GM15510 (cell line): Measurements from ENCODE around the gene ZGLP1.

Experiments used
- POLR2A ChIP-seq: IDR thresholded peaks from 3 replicates; pipeline ENCODE4 v1.6.1; 2011; ENCODE audit warnings: borderline replicate concordance; ENCODE audit not compliant: insufficient read length; ENCODE audit errors: extremely low read depth

Gene ZGLP1

DNA sequence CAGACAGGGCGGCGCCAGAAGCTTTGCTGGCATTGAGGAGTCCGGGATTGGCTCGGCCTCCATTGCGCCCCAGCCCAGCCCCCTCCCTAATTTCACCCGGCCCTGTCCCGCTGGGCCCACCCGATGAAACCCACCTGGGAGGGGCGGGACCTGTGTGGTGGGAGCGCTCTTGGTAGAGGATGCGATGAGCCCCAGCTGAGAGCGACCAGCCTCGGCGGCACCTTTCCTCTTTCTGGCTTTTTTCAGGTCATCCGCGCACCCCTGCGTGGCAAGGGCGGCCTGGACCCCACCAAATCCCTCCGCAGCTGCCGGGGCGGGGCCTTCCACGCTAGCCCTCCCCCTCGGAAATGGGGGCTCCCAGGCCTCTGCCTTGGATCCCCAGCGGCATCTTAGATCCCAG, at the start of gene ZGLP1:
Gene ZGLP1, minus strand, starts transcription at position 393 of the 400 bp plus-strand sequence.
- no peak for TF ChIP-seq POLR2A

DNA sequence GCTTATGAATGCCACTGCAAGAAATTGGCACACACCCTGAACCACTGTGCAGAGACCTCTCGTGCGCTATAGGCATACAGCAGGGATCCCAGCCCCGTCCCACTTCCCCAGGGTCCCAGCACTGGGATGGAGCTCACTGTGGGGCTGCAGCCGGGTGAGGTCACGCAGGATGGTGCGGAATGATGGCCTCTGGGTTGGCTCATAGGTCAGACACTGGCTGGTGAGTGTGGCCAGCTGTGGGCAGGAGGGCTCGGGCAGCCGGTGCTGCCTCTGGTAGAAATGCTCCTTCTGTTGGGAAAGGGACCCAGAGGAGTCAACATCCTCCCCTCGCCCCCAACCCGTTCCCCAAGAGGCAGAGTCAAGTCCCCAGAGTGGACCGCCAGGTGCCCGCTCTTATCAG, 46.8 kb upstream of the ZGLP1 start:
- TF ChIP-seq POLR2A: no peak

DNA sequence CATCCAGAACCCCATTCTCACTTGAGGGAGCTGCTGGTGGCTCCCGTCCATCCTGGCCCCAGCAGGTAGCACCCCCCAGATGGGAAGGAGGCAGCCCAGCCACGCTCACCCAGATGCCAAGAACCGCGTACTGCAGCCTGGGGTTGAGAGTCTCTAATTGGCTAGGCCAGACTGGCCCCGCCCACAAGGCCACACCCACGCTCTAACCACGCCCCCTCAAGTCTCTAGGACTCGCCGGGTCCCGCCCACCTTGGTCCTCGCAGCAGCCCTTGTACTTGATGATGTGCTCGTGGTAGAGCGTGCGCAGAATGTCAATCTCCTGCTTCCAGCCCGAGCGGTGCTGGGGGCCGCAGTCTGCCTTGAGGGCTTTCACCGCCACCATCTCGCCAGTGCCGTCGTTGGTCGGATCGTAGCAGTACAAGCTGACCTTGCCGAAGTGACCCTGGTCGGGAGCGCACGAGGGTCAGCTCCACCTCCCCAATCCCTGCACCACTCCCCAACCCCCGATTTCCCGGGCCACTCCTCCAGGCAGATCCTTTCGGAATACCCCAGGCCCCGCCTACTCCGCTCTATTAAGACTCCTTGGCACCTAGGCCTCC, 44.3 kb upstream of the ZGLP1 start:
- no peak for TF ChIP-seq POLR2A

DNA sequence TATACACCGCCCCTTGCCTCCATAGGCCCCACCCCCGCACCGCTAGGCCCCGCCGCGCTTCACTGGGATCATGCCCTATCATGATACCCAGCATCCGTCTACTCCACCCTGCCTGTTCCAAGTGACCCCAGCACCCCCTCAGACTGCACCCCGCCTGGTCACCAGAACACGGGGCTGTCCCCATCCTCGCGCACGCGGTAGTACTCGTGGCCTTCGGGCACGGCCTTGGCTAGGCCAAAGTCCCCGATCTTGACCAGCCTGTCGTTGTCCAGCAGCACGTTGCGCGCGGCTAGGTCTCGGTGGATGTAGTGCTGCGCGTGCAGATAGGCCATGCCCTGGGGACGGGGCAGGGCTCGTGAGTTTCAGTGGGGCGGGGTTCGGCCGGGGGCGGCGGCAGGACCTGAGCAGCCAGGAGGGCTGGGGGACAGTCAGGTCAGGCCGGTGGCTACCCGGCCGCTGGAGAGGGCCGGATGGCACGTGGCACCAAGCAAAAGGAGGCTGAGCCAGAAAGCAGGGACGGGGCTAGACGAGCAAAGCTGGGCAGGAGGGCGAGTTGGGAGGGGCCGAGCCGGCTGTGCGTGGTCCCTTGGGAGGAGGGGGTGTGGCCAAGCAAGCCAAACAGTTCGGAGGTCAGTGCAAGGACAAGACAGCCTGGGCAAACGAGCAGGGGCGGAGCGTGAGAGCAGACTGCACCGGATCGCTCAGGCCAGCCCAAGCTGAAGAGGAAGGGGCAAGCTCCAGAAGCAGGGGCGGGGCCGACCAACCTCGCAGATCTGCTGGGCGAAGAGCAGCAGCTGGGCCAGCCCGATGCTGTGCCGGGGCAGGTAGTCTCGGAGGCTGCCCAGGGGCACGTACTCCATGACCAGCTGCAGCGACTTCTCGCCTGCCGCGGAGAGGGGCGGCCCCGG, 43.4 kb upstream of the ZGLP1 start:
- no peak for TF ChIP-seq POLR2A

DNA sequence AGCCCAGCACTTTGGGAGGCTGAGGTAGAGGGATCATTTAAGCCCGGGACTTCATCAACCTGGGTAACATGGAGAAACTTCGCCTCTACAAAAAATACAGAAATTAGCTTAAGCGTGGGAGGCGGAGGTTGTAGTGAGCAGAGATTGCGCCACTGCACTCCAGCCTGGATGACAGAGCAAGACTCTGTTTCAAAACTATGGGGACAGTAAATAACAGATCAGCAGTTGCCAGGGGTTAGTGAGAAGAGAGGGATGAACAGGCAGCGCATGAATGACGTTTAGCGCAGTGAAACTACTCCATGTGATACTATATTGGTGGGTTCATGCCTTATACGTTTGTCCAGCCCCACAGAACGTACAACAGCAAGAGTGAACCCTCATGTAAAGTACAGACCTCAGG, 36.9 kb upstream of the ZGLP1 start:
- TF ChIP-seq POLR2A: no peak

DNA sequence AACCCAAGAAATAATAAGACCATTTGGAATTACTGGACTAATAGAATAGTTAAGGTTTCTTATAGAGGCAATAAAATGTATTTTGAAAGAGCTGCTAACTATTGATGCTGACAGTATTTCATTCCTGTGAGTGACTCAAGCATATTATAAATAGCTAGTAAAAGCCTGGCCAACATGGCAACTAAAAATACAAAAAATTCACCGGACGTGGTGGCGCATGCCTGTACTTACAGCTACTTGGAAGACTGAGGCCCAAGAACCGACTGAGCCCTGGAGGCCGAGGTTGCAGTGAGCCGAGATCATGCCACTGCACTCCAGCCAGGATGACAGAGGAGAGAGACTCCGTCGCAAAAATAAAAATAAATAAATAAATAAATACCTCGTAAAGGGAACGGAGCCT, 35.2 kb upstream of the ZGLP1 start:
- no peak for TF ChIP-seq POLR2A

DNA sequence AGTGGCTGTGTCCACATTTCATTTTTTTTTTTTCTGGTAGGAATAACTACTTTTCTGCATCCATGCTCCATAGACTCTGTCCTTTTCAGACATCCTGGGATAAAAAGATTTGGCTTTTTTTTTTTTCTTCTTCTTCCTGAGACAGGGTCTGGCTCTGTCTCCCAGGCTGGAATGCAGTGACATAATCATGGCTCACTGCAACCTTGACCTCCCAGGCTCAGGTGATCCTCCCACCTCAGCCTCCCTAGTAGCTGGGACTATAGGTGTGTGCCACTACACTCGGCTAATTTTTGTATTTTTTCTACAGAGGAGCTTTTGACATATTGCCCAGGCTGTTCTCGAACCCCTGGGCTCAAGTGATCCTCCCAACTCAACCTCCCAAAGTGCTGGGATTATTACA, 33.9 kb upstream of the ZGLP1 start:
- TF ChIP-seq POLR2A: no peak

DNA sequence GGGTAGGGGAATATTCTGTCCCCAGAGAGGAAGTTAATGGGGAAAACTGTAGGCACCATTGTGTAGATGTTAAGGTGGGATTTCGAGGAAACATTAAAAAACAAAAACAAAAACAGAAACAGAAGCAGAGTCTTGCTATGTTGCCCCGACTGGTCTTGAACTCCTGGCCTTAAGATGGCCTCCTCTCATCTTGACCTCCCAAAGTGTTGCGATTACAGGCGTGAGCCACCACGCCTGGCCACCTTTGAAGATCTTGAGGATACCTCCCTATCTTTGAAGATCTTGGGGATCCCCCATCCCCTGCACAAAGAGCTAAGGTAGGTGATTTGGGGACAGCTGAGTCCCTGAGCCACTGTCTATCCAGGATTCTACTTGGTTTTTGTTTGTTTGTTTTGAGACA, 30.4 kb upstream of the ZGLP1 start:
- no peak for TF ChIP-seq POLR2A

DNA sequence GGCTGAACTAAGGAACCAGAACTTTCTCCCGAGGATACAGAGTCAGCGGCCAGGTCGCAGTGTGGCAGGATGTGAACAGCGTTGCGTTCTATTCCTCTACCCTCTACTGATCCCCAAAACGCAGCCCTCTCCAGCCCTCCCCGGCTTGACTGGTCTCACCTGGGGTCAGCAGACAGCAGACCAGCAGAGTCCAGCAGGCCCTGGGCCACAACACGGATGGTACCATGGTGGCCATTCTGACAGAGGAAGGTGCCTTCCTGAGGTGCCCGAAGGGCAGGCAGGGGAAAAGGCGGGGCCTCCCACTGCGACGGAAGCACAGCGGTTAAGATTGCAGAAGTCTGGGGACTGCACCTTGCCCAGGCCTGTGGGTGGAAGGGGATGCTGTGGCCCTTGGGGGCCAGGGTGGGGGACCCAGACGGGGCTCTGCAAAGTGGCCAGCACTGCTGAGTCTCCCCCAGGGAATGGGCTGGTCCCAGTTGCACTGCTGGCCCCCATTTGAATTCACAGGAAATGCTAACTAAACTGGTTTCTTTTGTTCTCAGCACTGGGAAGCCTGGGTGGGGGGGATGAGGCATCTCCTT, 29.9 kb upstream of the ZGLP1 start, which contains the start of gene ICAM3:
Gene ICAM3, minus strand, starts transcription at position 245 of the 581 bp plus-strand sequence. Its CDS starts 10 bp downstream, at position 235.
- peak; percentile 79 for TF ChIP-seq POLR2A

DNA sequence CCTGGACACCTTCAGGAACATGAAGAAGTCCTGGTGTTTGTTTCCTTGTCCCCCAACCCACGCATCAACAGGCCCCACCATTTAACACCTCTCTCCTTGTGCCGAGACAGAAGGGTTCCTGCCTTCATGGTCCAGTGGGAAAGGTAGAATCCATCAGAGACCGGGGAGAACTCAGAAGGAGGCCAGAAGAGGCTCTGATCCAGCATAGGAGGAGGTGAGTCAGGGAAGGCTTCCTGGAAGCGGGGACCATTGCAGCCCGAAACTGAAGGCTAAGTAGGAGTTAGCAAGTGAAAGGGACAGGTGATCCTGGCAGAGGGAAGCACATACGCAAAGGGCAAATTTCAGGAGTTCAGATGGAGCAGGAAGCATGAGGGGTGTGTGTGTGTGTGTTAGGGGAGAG, 29.3 kb upstream of the ZGLP1 start:
- no peak for TF ChIP-seq POLR2A

DNA sequence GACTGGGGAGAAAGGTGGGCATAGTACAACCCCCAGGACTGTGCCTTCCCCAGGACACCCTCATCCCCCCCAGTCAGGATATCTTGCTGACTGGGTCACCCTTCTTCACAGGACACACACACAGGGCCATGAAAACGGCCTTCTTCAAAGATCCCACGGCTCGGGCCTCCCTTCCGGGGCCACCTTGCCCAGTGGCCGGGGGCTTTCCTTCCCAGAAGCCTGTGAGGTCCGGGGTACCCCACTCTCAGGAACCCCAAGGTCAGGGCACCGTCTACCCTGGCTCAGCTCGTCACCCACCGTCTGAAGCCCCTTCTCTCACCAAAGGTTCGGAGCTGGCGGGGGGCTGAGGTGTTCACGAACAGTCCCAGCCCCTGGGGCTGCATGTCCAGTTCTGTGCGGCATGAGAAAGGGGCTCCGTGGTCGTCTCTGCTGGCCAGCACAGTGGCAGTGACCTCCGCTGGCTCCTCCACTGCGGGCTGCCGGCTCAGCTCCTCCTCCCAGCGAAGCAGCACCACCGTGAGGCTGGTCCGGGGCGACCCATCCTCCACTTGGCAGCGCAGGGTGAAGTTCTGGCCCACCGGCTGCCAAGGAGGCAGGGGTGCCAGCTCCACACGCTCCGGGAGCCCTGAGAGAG, 25.9 kb upstream of the ZGLP1 start:
- TF ChIP-seq POLR2A: no peak

DNA sequence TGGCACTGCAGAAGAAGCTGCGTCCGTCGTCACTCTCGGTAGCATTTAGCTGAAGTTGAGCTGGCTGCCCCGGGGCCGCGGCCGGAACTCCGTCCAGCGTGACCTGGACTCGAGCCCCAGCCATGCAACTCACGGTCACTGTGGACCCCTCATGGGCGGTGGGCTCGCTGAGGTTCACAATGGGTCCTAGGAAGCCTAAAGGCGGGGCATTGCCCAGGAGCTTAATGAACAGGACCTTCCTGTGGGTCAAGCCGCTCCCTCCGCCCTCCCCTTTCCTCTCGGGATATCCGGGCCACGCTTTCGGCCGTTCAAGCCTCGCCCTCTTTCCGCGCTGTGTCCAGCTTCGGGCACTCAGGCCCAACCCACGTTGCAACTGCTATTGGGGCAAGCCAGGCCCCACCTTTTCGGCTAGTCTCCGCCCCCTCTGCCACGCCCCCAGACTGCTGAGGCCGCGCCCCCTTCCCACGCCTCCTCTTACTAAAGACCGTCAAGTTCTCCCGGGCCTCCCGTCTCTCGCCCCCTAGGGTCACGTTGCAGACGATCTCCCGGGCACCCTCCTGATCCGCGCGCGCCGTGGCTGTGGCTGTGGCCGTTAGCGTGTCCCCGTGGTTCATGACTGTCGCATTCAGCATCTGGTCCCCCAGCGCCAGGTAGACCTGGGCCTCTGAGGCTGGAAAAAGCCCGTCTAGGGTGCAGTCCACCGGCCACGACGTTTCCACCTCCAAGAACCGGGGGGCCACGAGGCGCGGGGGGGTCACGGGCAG, 25.2 kb upstream of the ZGLP1 start:
- TF ChIP-seq POLR2A: no peak

DNA sequence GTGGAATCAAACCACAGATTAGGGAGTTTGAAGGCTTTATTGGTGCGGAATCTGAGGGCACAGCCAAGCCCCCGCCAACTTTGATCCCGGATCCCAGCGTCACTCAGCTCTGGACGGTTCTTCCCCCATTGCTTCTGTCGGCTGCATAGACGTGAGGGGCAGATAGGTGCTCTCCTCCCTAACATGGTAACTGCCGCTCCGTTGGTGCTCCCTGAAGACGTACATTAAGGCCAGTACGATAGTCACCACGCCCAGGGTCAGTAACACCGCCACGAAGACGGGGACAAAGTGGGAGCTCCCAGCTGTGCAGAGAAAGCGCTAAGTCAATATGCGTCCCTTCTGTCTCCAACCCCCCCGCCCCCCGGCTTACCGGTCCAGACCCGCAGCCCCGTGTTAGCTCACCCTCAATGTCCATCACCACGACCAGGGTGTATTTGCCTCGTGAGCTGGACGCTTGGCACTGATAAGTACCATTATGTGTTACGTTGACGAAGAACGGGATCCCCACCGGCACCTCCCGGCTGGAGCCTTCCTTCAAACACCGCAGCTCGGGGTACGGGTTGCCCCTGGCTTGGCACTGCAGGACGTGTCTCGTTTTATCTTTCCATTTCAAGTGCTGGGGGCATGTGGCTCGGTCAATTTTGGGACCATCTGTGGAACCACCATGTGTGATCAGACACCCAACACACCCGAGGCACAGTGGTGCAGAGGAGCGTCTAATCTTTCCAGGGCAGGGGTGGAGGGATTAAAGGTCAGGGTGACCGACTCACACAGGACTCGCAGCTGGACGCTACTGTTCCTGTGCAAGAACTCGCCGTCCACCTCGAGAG, 24.4 kb upstream of the ZGLP1 start:
- TF ChIP-seq POLR2A: no peak
